ENCODE data around the gene RPS16.

DNA sequence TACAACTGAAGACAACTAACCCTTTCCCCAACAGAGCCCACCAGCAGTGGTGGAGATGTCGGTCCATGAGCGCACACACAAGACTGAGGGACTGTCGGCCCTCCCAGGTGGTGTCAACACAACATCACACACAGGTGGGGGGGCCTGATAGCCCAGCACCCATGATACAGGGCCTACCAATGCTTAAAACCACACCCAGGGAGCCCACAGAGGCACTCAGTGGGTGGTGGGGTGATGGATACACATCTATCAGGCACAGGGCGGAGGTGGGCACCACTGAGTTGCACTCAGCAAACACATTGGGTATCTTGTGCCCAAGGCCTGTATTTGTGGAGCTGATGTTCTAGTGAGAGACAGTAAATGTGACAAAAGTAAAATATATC, 36.1 kb downstream of the RPS16 start:
- TF ChIP-seq, protein P1, sequence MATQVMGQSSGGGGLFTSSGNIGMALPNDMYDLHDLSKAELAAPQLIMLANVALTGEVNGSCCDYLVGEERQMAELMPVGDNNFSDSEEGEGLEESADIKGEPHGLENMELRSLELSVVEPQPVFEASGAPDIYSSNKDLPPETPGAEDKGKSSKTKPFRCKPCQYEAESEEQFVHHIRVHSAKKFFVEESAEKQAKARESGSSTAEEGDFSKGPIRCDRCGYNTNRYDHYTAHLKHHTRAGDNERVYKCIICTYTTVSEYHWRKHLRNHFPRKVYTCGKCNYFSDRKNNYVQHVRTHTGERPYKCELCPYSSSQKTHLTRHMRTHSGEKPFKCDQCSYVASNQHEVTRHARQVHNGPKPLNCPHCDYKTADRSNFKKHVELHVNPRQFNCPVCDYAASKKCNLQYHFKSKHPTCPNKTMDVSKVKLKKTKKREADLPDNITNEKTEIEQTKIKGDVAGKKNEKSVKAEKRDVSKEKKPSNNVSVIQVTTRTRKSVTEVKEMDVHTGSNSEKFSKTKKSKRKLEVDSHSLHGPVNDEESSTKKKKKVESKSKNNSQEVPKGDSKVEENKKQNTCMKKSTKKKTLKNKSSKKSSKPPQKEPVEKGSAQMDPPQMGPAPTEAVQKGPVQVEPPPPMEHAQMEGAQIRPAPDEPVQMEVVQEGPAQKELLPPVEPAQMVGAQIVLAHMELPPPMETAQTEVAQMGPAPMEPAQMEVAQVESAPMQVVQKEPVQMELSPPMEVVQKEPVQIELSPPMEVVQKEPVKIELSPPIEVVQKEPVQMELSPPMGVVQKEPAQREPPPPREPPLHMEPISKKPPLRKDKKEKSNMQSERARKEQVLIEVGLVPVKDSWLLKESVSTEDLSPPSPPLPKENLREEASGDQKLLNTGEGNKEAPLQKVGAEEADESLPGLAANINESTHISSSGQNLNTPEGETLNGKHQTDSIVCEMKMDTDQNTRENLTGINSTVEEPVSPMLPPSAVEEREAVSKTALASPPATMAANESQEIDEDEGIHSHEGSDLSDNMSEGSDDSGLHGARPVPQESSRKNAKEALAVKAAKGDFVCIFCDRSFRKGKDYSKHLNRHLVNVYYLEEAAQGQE (IDR thresholded peaks at IDR 0.05): no peak
- TF ChIP-seq, protein P2, sequence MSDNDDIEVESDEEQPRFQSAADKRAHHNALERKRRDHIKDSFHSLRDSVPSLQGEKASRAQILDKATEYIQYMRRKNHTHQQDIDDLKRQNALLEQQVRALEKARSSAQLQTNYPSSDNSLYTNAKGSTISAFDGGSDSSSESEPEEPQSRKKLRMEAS (IDR thresholded peaks at IDR 0.05): no peak
- TF ChIP-seq, protein P3, sequence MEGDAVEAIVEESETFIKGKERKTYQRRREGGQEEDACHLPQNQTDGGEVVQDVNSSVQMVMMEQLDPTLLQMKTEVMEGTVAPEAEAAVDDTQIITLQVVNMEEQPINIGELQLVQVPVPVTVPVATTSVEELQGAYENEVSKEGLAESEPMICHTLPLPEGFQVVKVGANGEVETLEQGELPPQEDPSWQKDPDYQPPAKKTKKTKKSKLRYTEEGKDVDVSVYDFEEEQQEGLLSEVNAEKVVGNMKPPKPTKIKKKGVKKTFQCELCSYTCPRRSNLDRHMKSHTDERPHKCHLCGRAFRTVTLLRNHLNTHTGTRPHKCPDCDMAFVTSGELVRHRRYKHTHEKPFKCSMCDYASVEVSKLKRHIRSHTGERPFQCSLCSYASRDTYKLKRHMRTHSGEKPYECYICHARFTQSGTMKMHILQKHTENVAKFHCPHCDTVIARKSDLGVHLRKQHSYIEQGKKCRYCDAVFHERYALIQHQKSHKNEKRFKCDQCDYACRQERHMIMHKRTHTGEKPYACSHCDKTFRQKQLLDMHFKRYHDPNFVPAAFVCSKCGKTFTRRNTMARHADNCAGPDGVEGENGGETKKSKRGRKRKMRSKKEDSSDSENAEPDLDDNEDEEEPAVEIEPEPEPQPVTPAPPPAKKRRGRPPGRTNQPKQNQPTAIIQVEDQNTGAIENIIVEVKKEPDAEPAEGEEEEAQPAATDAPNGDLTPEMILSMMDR (IDR thresholded peaks at IDR 0.05; ENCODE audit: low read depth, low read length, missing input control): no peak
- no peak for TF ChIP-seq YY1 (IDR thresholded peaks at IDR 0.05)
- no peak for TF ChIP-seq SP1 (IDR thresholded peaks at IDR 0.05)
- no peak for TF ChIP-seq EGR1 (IDR thresholded peaks at IDR 0.05; ENCODE audit: low read depth in 2 of 2)
- TF ChIP-seq RAD21 (IDR thresholded peaks at IDR 0.05): no peak
- TF ChIP-seq, protein P4, sequence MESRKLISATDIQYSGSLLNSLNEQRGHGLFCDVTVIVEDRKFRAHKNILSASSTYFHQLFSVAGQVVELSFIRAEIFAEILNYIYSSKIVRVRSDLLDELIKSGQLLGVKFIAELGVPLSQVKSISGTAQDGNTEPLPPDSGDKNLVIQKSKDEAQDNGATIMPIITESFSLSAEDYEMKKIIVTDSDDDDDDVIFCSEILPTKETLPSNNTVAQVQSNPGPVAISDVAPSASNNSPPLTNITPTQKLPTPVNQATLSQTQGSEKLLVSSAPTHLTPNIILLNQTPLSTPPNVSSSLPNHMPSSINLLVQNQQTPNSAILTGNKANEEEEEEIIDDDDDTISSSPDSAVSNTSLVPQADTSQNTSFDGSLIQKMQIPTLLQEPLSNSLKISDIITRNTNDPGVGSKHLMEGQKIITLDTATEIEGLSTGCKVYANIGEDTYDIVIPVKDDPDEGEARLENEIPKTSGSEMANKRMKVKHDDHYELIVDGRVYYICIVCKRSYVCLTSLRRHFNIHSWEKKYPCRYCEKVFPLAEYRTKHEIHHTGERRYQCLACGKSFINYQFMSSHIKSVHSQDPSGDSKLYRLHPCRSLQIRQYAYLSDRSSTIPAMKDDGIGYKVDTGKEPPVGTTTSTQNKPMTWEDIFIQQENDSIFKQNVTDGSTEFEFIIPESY (IDR thresholded peaks at IDR 0.05): no peak
- TF ChIP-seq TAF1 (conservative IDR thresholded peaks at IDR 0.05): no peak
- no peak for TF ChIP-seq RXRA (IDR thresholded peaks at IDR 0.05)

Measured in liver (tissue), 3 donors.